Thymus (tissue), 11 donors: ENCODE results near the gene ZCCHC3. TPM values are rescaled to one million over a fixed set of nuclear protein-coding genes. Genes with fewer than 3 reads are reported as not detected.

Experiments used
- DNase-seq, 9 donors: peaks; one replicate each; pipeline ENCODE4 v3.0.0-alpha.2; 2013; ENCODE audit warnings: low spot score in 9 of 9, low read depth in 6 of 9, missing footprints in 1 of 9
- H3K27ac ChIP-seq, 2 donors: one replicate each; pipeline ENCODE4 v1.5.1; 2013; ENCODE audit warnings: control low read depth in 1 of 2, low read depth in 1 of 2, low read length in 1 of 2, mild to moderate bottlenecking in 1 of 2, moderate library complexity in 1 of 2
- H3K27me3 ChIP-seq, 2 donors: one replicate each; pipeline ENCODE4 v1.5.1; 2013; ENCODE audit warnings: low read length in 1 of 2; ENCODE audit not compliant: control insufficient read depth in 2 of 2, insufficient read depth in 1 of 2
- H3K36me3 ChIP-seq, 2 donors: one replicate each; pipeline ENCODE4 v1.5.1; 2013; ENCODE audit warnings: low read length in 1 of 2, mild to moderate bottlenecking in 1 of 2, moderate library complexity in 1 of 2; ENCODE audit not compliant: control insufficient read depth in 2 of 2, insufficient read depth in 2 of 2
- H3K4me1 ChIP-seq, 2 donors: one replicate each; pipeline ENCODE4 v1.5.1; 2013; ENCODE audit warnings: low read length in 2 of 2; ENCODE audit not compliant: control insufficient read depth in 2 of 2, insufficient read depth in 2 of 2
- H3K4me3 ChIP-seq, 2 donors: one replicate each; pipeline ENCODE4 v1.5.1; 2013; ENCODE audit warnings: low read length in 2 of 2, control low read depth in 1 of 2, mild to moderate bottlenecking in 1 of 2
- H3K9me3 ChIP-seq, 2 donors: one replicate each; pipeline ENCODE4 v1.5.1; 2013; ENCODE audit warnings: low read length in 1 of 2, mild to moderate bottlenecking in 1 of 2; ENCODE audit not compliant: control insufficient read depth in 2 of 2, insufficient read depth in 1 of 2
- WGBS: extraction: QIAGEN DNeasy Blood & Tissue Kit; methylation state at CpG from one replicate; pipeline ENCODE4 v1.1.7; 2013; 5-methylcytosine and 5-hydroxymethylcytosine counted together
- polyA plus RNA-seq: library from polyadenylated mRNA; stranded (reverse); fragments of 200-250 nt; gene quantifications from one replicate; pipeline ENCODE4 v1.2.3, GENCODE V29; 2013
- total RNA-seq: library from RNA; stranded (reverse); fragments of 120-200 nt; gene quantifications from one replicate; pipeline ENCODE4 v1.2.4, GENCODE V29; 2013
- donor health status: healthy.

ZCCHC3 gene
- total and polyA plus RNA-seq, 2 donors: 21.8 to 28.5 TPM

DNA sequence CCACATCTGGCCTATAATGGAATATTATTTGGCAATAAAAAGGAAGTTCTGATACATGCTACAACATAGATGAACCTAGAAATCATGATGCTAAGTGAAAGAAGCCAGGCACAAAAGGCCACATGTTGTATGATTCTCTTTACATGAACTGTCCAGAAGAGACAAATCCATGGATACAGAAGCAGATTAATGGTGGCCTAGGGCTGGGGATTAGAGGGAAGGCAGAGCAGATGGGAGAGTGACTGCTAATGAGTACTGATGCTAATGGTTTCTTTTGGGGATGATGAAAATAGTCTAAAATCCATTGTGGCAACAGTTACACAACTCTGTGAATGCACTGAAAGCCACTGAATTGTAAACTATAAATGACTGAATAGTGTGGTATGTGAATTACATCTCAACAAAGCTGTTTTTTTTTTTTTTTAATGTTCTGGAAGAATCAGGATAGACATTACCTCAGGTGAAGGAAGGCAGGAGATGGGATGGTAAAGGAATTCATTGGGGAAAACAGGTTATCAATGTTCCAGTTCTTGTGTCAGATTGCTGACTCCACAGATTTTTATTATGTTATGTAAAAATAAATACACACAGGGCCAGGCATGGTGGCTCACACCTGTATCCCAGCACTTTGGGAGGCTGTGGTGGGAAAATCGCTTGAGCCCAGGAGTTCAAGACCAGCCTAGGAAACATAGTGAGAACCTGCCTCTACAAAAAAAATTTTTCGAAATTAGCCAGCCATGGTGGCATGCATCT, 19.1 kb downstream of the ZCCHC3 start:
- 98% methylated on average over 2 of the region's 2 CpGs for WGBS

GRCh38 chr20:324177-325044, 27.0 kb downstream of the ZCCHC3 start:
- Histone ChIP-seq H3K27ac (peak overlapping the region; percentile 93 to 96), H3K9me3 (no peaks in the 10 kb centered on the region), H3K27me3 (peaks cover 0 to 3% of the 10 kb centered on the region in 2 donors), H3K36me3 (no peaks in the 10 kb centered on the region), H3K4me3 (peak overlapping the region; percentile 68 to 78), H3K4me1 (peaks cover 7 to 38% of the 10 kb centered on the region in 2 donors)
- WGBS: under 1% methylated on average over 69 of the region's 69 CpGs
- DNase-seq: peak in 7 of 9 donors; percentile 71 to 92 (median 86)

More for the DNA sequence above, 19.1 kb downstream of the ZCCHC3 start:
- DNase-seq: no peak
- H3K36me3 ChIP-seq: no peaks in the 10 kb centered on the region
- no peaks in the 10 kb centered on the region for H3K9me3 ChIP-seq
- no peak overlapping the region for H3K4me3 ChIP-seq
- H3K4me1 ChIP-seq: no peaks in the 10 kb centered on the region
- H3K27me3 ChIP-seq: no peaks in the 10 kb centered on the region
- no peak overlapping the region for H3K27ac ChIP-seq

- Histone ChIP-seq H3K9me3 (no peaks in the 10 kb centered on the region), H3K36me3 (no peaks in the 10 kb centered on the region), H3K4me3 (peak within 1 kb of the TSS; percentile 68 to 78), H3K4me1 (peaks cover 7 to 42% of the 10 kb centered on the region in 2 donors), H3K27ac (peak within 1 kb of the TSS; percentile 93 to 96), H3K27me3 (peaks cover 0 to 3% of the 10 kb centered on the region in 2 donors)
- DNase-seq: peak in 8 of 9 donors; percentile 82 to 94 (median 91)
- under 1% methylated on average over 106 of the region's 106 CpGs for WGBS
Observed at GRCh38 chr20:325045-325888, 27.9 kb downstream of the ZCCHC3 start, which contains the start of gene SOX12. SOX12 (plus strand) TSS chr20:325552; CDS start chr20:325925, 373 bp downstream.

DNA sequence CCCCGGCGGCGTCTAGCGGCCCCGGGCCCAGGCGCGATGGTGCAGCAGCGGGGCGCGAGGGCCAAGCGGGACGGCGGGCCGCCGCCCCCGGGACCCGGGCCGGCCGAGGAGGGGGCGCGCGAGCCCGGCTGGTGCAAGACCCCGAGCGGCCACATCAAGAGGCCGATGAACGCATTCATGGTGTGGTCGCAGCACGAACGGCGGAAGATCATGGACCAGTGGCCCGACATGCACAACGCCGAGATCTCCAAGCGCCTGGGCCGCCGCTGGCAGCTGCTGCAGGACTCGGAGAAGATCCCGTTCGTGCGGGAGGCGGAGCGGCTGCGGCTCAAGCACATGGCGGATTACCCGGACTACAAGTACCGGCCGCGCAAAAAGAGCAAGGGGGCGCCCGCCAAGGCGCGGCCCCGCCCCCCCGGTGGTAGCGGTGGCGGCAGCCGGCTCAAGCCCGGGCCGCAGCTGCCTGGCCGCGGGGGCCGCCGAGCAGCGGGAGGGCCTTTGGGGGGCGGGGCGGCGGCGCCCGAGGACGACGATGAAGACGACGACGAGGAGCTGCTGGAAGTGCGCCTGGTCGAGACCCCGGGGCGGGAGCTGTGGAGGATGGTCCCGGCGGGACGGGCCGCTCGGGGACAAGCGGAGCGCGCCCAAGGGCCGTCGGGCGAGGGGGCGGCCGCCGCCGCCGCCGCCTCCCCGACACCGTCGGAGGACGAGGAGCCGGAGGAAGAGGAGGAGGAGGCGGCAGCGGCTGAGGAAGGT, 28.7 kb downstream of the ZCCHC3 start:
- Histone ChIP-seq H3K27ac (peak overlapping the region; percentile 84 to 96), H3K9me3 (no peaks in the 10 kb centered on the region), H3K27me3 (peaks cover 0 to 3% of the 10 kb centered on the region in 2 donors), H3K4me1 (peaks cover 9 to 44% of the 10 kb centered on the region in 2 donors), H3K36me3 (no peaks in the 10 kb centered on the region), H3K4me3 (peak overlapping the region; percentile 54 to 78)
- DNase-seq: peak in 3 of 9 donors; percentile 38 to 66 (median 53)
- under 1% methylated on average over 103 of the region's 103 CpGs for WGBS

DNA sequence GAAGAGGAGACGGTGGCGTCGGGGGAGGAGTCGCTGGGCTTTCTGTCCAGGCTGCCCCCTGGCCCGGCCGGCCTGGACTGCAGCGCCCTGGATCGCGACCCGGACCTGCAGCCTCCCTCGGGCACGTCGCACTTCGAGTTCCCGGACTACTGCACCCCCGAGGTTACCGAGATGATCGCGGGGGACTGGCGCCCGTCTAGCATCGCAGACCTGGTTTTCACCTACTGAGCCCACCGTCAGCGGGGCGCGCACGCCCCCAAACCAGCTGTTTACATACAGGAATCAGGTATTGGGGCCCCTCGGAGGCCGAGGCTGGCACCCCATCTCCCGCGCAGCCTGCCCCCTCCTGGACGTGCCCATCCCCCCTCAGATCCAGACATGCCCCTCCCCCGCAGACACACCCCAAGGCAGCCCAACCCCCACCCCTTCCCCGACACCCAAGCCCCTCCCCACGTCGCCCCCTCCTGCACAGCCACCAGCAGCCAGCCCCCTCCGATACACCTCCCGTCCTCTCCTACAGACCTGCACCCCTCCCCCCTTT, 29.3 kb downstream of the ZCCHC3 start:
- Histone ChIP-seq H3K4me1 (peaks cover 9 to 44% of the 10 kb centered on the region in 2 donors), H3K36me3 (no peaks in the 10 kb centered on the region), H3K9me3 (no peaks in the 10 kb centered on the region), H3K27me3 (peaks cover 0 to 3% of the 10 kb centered on the region in 2 donors), H3K27ac (peak overlapping the region; percentile 84 to 96), H3K4me3 (peak overlapping the region; percentile 54 to 78)
- WGBS: 1% methylated on average over 38 of the region's 38 CpGs
- DNase-seq: no peak

DNA sequence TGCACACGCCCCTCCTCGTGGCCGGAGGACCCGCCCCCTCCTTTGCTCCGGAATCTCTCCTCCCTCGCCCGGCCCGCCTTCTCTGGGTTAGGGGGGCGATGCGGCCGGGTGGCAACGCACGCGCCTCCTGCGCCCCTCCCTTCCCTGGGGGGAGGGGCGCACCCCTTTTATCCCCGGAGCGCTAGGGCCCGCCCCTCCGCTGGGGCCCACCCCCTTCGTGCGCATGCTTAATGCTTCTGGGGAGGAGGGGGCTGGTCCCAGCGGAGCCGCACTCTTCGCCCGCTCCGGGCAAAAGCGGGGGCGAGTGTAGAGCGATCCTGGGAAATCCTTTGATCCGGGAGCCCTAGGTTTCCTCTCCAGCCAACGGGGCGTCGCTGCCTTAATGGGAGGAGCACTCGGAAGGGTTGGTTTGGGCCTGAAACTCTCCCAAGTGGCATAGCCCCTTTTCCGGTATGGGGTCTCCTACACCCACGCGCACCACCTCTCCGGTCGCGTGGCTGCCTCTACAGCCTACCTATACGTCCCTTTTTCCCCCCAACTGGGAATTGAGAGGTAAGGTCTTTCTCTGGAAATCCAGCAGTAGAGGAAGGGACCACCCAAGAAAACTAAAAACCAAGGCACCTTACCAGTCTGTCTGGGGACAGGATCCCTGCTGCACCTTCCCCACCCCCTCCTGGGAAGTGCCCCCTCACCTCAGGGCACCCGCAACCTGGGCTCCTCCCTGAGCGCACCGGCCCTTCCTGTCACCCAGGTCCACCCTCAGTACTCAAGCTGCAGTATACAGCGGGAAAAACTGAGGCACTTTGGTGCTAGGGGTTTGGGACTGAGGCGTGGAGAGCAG, 30.0 kb downstream of the ZCCHC3 start:
- H3K27me3 ChIP-seq: peaks cover 0 to 3% of the 10 kb centered on the region in 2 donors
- peak overlapping the region; percentile 54 to 78 for H3K4me3 ChIP-seq
- H3K36me3 ChIP-seq: no peaks in the 10 kb centered on the region
- peak in 8 of 9 donors; percentile 79 to 97 (median 92) for DNase-seq
- 8% methylated on average over 47 of the region's 47 CpGs for WGBS
- peak overlapping the region; percentile 39 to 61 for H3K27ac ChIP-seq
- peaks cover 9 to 44% of the 10 kb centered on the region in 2 donors for H3K4me1 ChIP-seq
- no peaks in the 10 kb centered on the region for H3K9me3 ChIP-seq

DNA sequence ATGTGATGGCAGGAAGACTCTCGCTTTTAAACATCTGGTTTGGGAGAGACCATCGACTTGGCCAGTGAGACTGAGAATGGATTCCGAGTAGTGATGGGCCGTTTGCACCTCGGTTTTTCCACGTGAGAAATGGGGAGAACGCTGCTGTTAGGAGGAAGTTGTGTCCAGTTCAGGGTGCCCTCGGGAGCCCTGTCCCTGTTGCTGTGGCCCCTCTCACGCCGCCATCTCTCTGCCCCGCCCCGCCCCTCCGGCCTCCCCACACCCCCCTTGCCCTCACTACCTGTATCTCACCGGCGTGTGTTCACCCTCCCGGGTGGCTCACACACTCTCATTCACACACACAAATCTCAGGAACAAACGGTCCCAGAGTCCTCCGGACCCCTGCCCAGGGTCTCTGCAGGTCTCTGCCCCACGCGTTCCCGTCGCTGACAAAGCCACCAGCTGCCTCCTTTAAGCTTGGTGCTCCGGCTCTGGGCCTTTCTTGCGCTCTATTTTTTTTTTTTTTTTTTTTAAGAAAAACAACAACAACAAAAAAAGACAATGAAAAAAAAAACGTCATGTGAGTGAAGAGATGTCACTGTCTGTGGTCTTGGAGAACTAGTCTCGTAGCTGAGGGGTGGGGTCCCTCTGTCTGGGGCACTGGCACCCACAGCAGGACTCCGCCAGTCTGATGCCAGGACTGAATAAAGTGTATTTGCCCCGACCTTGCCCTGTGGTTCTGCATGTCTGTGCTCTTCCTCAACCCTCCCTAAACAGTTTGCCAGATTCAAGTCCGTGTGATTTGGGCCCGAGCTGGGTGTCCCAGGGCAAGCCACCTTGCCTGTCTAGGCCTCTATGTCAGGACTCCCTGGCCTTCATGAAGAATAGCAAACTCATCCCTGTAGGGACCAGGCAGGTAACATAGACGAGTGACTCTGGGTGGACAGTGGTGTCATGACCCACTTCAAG, 30.9 kb downstream of the ZCCHC3 start:
- 81% methylated on average over 31 of the region's 31 CpGs for WGBS
- peaks cover 0 to 3% of the 10 kb centered on the region in 2 donors for H3K27me3 ChIP-seq
- no peaks in the 10 kb centered on the region for H3K36me3 ChIP-seq
- H3K9me3 ChIP-seq: no peaks in the 10 kb centered on the region
- DNase-seq: no peak
- H3K4me1 ChIP-seq: peaks cover 9 to 44% of the 10 kb centered on the region in 2 donors
- H3K4me3 ChIP-seq: peak overlapping the region; percentile 54 to 78
- peak overlapping the region in 1 of 2 donors; percentile 61 for H3K27ac ChIP-seq
